Mucosa of rectum (tissue), 2 donors: Measurements from ENCODE around the gene CUL9.

Experiments
- H3K27ac ChIP-seq, 2 donors: one replicate each; pipeline ENCODE4 v1.7.0; 2013; ENCODE audit warnings: inconsistent platforms in 2 of 2, low read depth in 2 of 2, low read length in 2 of 2
- H3K27me3 ChIP-seq, 2 donors: one replicate each; pipeline ENCODE4 v1.7.0; 2013; ENCODE audit warnings: low read length in 2 of 2; ENCODE audit not compliant: control insufficient read depth in 2 of 2, insufficient read depth in 2 of 2
- H3K36me3 ChIP-seq, 2 donors: one replicate each; pipeline ENCODE4 v1.7.0; 2013; ENCODE audit warnings: low read length in 2 of 2; ENCODE audit not compliant: control insufficient read depth in 2 of 2, insufficient read depth in 2 of 2
- H3K4me1 ChIP-seq, 2 donors: one replicate each; pipeline ENCODE4 v1.7.0; 2013; ENCODE audit warnings: low read length in 2 of 2, mild to moderate bottlenecking in 1 of 2; ENCODE audit not compliant: control insufficient read depth in 2 of 2, insufficient read depth in 2 of 2
- H3K4me3 ChIP-seq, 2 donors: one replicate each; pipeline ENCODE4 v1.7.0; 2013; ENCODE audit warnings: low read length in 2 of 2
- H3K9ac ChIP-seq, 2 donors: one replicate each; pipeline ENCODE4 v1.7.0; 2013; ENCODE audit warnings: low read length in 2 of 2, low read depth in 1 of 2, mild to moderate bottlenecking in 1 of 2
- H3K9me3 ChIP-seq, 2 donors: one replicate each; pipeline ENCODE4 v1.7.0; 2013; ENCODE audit warnings: low read length in 2 of 2; ENCODE audit not compliant: control insufficient read depth in 2 of 2
- donor health status: healthy.
- donor health status: Normal muscosa, but diverticular disease.

Gene CUL9

DNA sequence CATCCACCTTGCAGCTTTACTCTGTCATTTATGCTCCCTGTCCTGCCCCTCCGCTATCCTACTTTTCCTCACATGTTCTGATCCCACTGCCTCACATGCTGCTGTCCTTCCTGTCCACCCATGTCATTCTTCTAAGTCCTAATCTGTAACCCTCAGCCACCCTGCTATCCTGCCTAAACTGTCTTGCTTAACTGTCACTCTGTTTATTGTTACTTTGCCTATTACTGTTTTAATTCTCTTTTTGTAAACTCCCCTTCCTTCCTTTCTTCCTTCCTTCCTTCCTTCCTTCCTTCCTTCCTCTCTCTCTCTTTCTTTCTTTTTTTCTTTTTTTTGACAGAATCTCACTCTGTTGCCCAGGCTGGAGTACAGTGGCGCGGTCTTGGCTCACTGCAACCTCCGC lies 1.4 kb downstream of the CUL9 start:
- Histone ChIP-seq H3K27ac (no peak overlapping the region), H3K36me3 (peaks cover 36 to 45% of the 10 kb centered on the region in 2 donors), H3K9ac (no peak overlapping the region), H3K27me3 (no peaks in the 10 kb centered on the region), H3K4me1 (peaks cover 6 to 17% of the 10 kb centered on the region in 2 donors), H3K4me3 (no peak overlapping the region), H3K9me3 (no peaks in the 10 kb centered on the region)

- no peaks in the 10 kb centered on the region for H3K9me3 ChIP-seq
- no peak overlapping the region for H3K4me3 ChIP-seq
- no peak overlapping the region for H3K9ac ChIP-seq
- H3K4me1 ChIP-seq: peaks cover 6 to 17% of the 10 kb centered on the region in 2 donors
- no peaks in the 10 kb centered on the region for H3K27me3 ChIP-seq
- no peak overlapping the region for H3K27ac ChIP-seq
- peaks cover 31 to 38% of the 10 kb centered on the region in 2 donors for H3K36me3 ChIP-seq
Measured at GRCh38 chr6:43184268-43184985, 2.4 kb downstream of the CUL9 start.

GRCh38 chr6:43185391-43185985 lies 3.5 kb downstream of the CUL9 start:
- H3K9ac ChIP-seq: no peak overlapping the region
- H3K27me3 ChIP-seq: no peaks in the 10 kb centered on the region
- peaks cover 6 to 17% of the 10 kb centered on the region in 2 donors for H3K4me1 ChIP-seq
- H3K36me3 ChIP-seq: peaks cover 31 to 36% of the 10 kb centered on the region in 2 donors
- no peak overlapping the region for H3K4me3 ChIP-seq
- no peak overlapping the region for H3K27ac ChIP-seq
- no peaks in the 10 kb centered on the region for H3K9me3 ChIP-seq

GRCh38 chr6:43186019-43186418 lies 4.0 kb downstream of the CUL9 start:
- Histone ChIP-seq H3K4me3 (no peak overlapping the region), H3K9me3 (no peaks in the 10 kb centered on the region), H3K4me1 (peaks cover 6 to 17% of the 10 kb centered on the region in 2 donors), H3K27ac (no peak overlapping the region), H3K9ac (no peak overlapping the region), H3K27me3 (no peaks in the 10 kb centered on the region), H3K36me3 (peaks cover 31 to 36% of the 10 kb centered on the region in 2 donors)

GRCh38 chr6:43186706-43187105 lies 4.7 kb downstream of the CUL9 start:
- H3K9ac ChIP-seq: peak overlapping the region in 1 of 2 donors; percentile 28
- H3K36me3 ChIP-seq: peaks cover 31 to 36% of the 10 kb centered on the region in 2 donors
- H3K4me3 ChIP-seq: no peak overlapping the region
- peaks cover 0 to 15% of the 10 kb centered on the region in 2 donors for H3K4me1 ChIP-seq
- H3K9me3 ChIP-seq: no peaks in the 10 kb centered on the region
- no peak overlapping the region for H3K27ac ChIP-seq
- no peaks in the 10 kb centered on the region for H3K27me3 ChIP-seq

GRCh38 chr6:43187821-43188220 lies 5.8 kb downstream of the CUL9 start:
- Histone ChIP-seq H3K36me3 (peaks cover 36 to 38% of the 10 kb centered on the region in 2 donors), H3K27me3 (no peaks in the 10 kb centered on the region), H3K9ac (no peak overlapping the region), H3K4me1 (peaks cover 0 to 7% of the 10 kb centered on the region in 2 donors), H3K9me3 (no peaks in the 10 kb centered on the region), H3K27ac (no peak overlapping the region), H3K4me3 (no peak overlapping the region)

GRCh38 chr6:43188426-43188825 lies 6.4 kb downstream of the CUL9 start:
- H3K4me3 ChIP-seq: no peak overlapping the region
- H3K36me3 ChIP-seq: peaks cover 40 to 43% of the 10 kb centered on the region in 2 donors
- H3K27ac ChIP-seq: no peak overlapping the region
- peaks cover 0 to 2% of the 10 kb centered on the region in 2 donors for H3K4me1 ChIP-seq
- no peaks in the 10 kb centered on the region for H3K9me3 ChIP-seq
- no peaks in the 10 kb centered on the region for H3K27me3 ChIP-seq
- no peak overlapping the region for H3K9ac ChIP-seq

DNA sequence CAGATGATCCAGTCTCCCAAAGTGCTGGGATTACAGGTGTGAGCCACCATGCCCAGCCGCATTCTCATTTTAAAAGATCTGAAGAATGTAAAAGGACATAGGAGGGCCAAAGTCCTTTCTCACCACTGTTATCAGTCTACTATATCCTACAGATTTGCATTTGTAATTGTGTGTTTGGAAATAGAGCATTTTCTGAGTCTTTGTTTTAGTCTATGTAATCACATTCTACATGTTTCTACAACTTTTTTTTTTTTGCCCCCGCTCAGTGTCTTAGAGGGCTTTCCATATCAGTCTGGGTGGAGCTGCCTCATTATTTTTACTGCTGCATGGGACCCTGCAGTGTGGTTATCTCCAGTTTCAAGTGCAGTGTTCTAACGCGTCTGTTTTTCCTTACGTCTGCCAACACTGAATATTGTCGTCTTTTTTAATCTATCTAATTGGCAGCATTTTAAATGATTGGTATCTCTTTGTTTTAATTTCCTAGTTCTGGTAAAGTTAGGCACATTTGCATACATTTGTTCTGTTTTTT lies 7.8 kb downstream of the CUL9 start:
- Histone ChIP-seq H3K9me3 (no peaks in the 10 kb centered on the region), H3K27me3 (no peaks in the 10 kb centered on the region), H3K27ac (no peak overlapping the region), H3K9ac (no peak overlapping the region), H3K4me1 (no peaks in the 10 kb centered on the region), H3K36me3 (peaks cover 37 to 42% of the 10 kb centered on the region in 2 donors), H3K4me3 (no peak overlapping the region)

- H3K4me3 ChIP-seq: no peak overlapping the region
- H3K9me3 ChIP-seq: no peaks in the 10 kb centered on the region
- no peaks in the 10 kb centered on the region for H3K27me3 ChIP-seq
- no peak overlapping the region for H3K9ac ChIP-seq
- peaks cover 23 to 38% of the 10 kb centered on the region in 2 donors for H3K36me3 ChIP-seq
- no peak overlapping the region for H3K27ac ChIP-seq
- H3K4me1 ChIP-seq: no peaks in the 10 kb centered on the region
Measured at GRCh38 chr6:43192911-43193310, 10.9 kb downstream of the CUL9 start.

GRCh38 chr6:43193929-43194328 lies 11.9 kb downstream of the CUL9 start:
- H3K27me3 ChIP-seq: no peaks in the 10 kb centered on the region
- H3K4me1 ChIP-seq: no peaks in the 10 kb centered on the region
- no peaks in the 10 kb centered on the region for H3K9me3 ChIP-seq
- no peak overlapping the region for H3K27ac ChIP-seq
- H3K36me3 ChIP-seq: peaks cover 18 to 35% of the 10 kb centered on the region in 2 donors
- no peak overlapping the region for H3K4me3 ChIP-seq
- H3K9ac ChIP-seq: no peak overlapping the region
